ENCODE measurements around the gene FEM1C.

DNA sequence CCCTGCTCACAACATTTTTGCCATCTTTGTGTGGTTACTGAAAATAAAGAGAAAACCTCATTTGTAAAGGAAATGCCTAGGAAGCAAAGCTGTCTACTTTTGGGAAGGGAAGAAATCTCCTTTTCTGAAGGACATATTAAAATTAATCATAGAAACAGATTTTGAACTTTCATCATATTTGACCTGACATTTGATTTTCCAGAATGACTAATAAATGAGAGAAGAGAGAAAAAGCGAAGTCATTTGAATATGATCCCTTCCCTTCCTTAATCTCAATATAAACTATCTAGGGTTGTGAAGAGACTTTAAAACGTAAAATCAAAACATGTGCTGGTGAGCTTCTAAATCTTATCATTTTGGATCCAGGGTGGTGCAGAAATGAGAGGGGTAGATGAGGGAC, 66.3 kb downstream of the FEM1C start:
- no peak for TF ChIP-seq EZH2phosphoT487 (IDR thresholded peaks at IDR 0.05; ENCODE audit: insufficient read depth, low read depth)
- TF ChIP-seq EZH2 (IDR thresholded peaks at IDR 0.05; ENCODE audit: insufficient read depth, poor library complexity, severe bottlenecking), result no peak

All from GM23248 (cell line).